Neural cell (in vitro differentiated cells): ENCODE measurements around the gene ADISSP. TPM values are rescaled to one million over a fixed set of nuclear protein-coding genes. Genes with fewer than 3 reads are reported as not detected.
"Not testable (repeated sequence)": the region's sequence is repeated elsewhere in the genome, so short reads cannot be mapped to it uniquely, and the experiment has no call there.

Experiments used
- H2AFZ ChIP-seq: fragments of 200-600, 300-800 bp; sonication (generic), shearing (Covaris generic); 2 replicates; pipeline ENCODE4 v1.6.0; 2014; ENCODE audit warnings: low read depth, mild to moderate bottlenecking, antibody characterized with exemption, low read length, moderate library complexity
- H3F3A ChIP-seq: fragments of 200-600 bp; shearing (Covaris generic); 2 replicates; pipeline ENCODE4 v1.6.1; 2016; ENCODE audit warnings: mild to moderate bottlenecking, moderate library complexity, mixed read lengths, antibody characterized with exemption, low read length; ENCODE audit not compliant: insufficient read depth, poor library complexity, severe bottlenecking
- H3K27ac ChIP-seq: fragments of 200-600, 300-800 bp; sonication (generic), shearing (Covaris generic); 2 replicates; pipeline ENCODE4 v1.5.1; 2014; ENCODE audit warnings: mild to moderate bottlenecking, low read length, moderate library complexity
- H3K27me3 ChIP-seq: fragments of 300-800, 200-600 bp; sonication (generic), shearing (Covaris generic); 2 replicates; pipeline ENCODE4 v1.6.0; 2014; ENCODE audit warnings: mild to moderate bottlenecking, low read depth, low read length, moderate library complexity; ENCODE audit not compliant: insufficient read depth
- H3K36me3 ChIP-seq: fragments of 300-800, 200-600 bp; sonication (generic), shearing (Covaris generic); 2 replicates; pipeline ENCODE4 v1.5.1; 2014; ENCODE audit warnings: mild to moderate bottlenecking, antibody characterized with exemption, low read length, moderate library complexity; ENCODE audit not compliant: insufficient read depth
- H3K4me2 ChIP-seq: fragments of 300-800, 200-600 bp; sonication (generic), shearing (Covaris generic); 2 replicates; pipeline ENCODE4 v1.6.0; 2014; ENCODE audit warnings: mild to moderate bottlenecking, low read length
- H3K4me3 ChIP-seq: fragments of 300-800, 200-600 bp; sonication (generic), shearing (Covaris generic); 2 replicates; pipeline ENCODE4 v1.5.1; 2014; ENCODE audit warnings: mild to moderate bottlenecking, low read length, moderate library complexity
- H3K79me2 ChIP-seq: fragments of 200-600 bp; shearing (Covaris generic); replicated peaks from 2 replicates; pipeline ENCODE4 v1.6.0; 2014; ENCODE audit warnings: mild to moderate bottlenecking, low read length, moderate library complexity; ENCODE audit not compliant: insufficient read depth
- H3K9ac ChIP-seq: fragments of 300-800, 200-600 bp; sonication (generic), shearing (Covaris generic); 2 replicates; pipeline ENCODE4 v1.6.1; 2016; ENCODE audit warnings: mild to moderate bottlenecking, low read length, mixed read lengths
- H3K9me2 ChIP-seq: fragments of 200-600 bp; shearing (Covaris generic); 2 replicates; pipeline ENCODE4 v1.6.1; 2016; ENCODE audit warnings: mild to moderate bottlenecking, low read length, mixed read lengths; ENCODE audit not compliant: insufficient read depth
- H3K9me3 ChIP-seq: fragments of 200-600, 300-800 bp; sonication (generic), shearing (Covaris generic); 2 replicates; pipeline ENCODE4 v1.6.1; 2016; ENCODE audit warnings: mild to moderate bottlenecking, mixed run types, low read length, moderate library complexity, mixed read lengths
- H4K20me1 ChIP-seq: fragments of 200-600 bp; shearing (Covaris generic); 2 replicates; pipeline ENCODE4 v1.6.1; 2016; ENCODE audit warnings: mild to moderate bottlenecking, mixed run types; ENCODE audit not compliant: insufficient read depth
- EP300 ChIP-seq: fragments of 450-650 bp; conservative IDR thresholded peaks from 2 replicates; pipeline ENCODE4 v1.6.1; 2014; ENCODE audit warnings: antibody characterized with exemption, mild to moderate bottlenecking, moderate library complexity; ENCODE audit not compliant: poor library complexity, severe bottlenecking
- EZH2 ChIP-seq: fragments of 200-600, 300-800 bp; shearing (Covaris generic), sonication (generic); IDR thresholded peaks from 2 replicates; pipeline ENCODE4 v1.6.1; 2014; ENCODE audit warnings: antibody characterized with exemption, low read length, borderline replicate concordance, mild to moderate bottlenecking; ENCODE audit not compliant: insufficient read depth, poor library complexity, severe bottlenecking
- MXI1 ChIP-seq: fragments of 450-650 bp; conservative IDR thresholded peaks from 2 replicates; pipeline ENCODE4 v1.6.1; 2014; ENCODE audit warnings: antibody characterized with exemption, mild to moderate bottlenecking; ENCODE audit not compliant: poor library complexity, severe bottlenecking
- POLR2AphosphoS5 ChIP-seq: IDR thresholded peaks from 2 replicates; pipeline ENCODE4 v1.6.1; 2012
- SMC3 ChIP-seq: fragments of 450-650 bp; conservative IDR thresholded peaks from 2 replicates; pipeline ENCODE4 v1.6.1; 2014; ENCODE audit warnings: antibody characterized with exemption, mild to moderate bottlenecking, moderate library complexity; ENCODE audit not compliant: poor library complexity
- TAF1 ChIP-seq: IDR thresholded peaks from 2 replicates; pipeline ENCODE4 v1.6.1; 2012; ENCODE audit warnings: low read depth
- polyA plus RNA-seq: library from polyadenylated mRNA; depleted of rRNA; stranded (reverse); fragments of >200 nt; gene quantifications from 2 replicates; pipeline ENCODE4 v1.2.3, GENCODE V29; 2014
- TF ChIP-seq, protein P1 (sequence below): IDR thresholded peaks from 2 replicates; pipeline ENCODE4 v1.6.1; 2012; ENCODE audit warnings: borderline replicate concordance
- TF ChIP-seq, protein P2 (sequence below): fragments of 450-650 bp; IDR thresholded peaks from 2 replicates; pipeline ENCODE4 v1.5.1; 2014; ENCODE audit warnings: antibody characterized with exemption, mild to moderate bottlenecking, moderate library complexity; ENCODE audit not compliant: poor library complexity, severe bottlenecking

The ADISSP gene
- polyA plus RNA-seq, 1 donor from 2014 or later, result 39.8 TPM

DNA sequence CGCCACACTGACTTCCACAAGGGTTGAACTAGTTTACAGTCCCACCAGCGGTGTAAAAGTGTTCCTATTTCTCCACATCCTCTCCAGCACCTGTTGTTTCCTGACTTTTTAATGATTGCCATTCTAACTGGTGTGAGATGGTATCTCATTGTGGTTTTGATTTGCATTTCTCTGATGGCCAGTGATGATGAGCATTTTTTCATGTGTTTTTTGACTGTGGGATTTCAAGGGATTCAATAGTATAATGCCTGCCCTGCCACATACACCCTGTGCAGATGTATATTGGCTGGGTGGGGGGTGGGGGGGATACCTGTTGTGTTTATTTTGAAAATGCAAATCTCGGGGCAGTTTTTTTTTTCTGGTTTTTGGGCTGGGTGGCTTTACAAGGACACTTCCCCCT, 26.6 kb upstream of the ADISSP start:
- H3K9me3 ChIP-seq, H3K9ac ChIP-seq, H2AFZ ChIP-seq, H3K27ac ChIP-seq, H3K36me3 ChIP-seq, H4K20me1 ChIP-seq, H3K9me2 ChIP-seq, H3K4me2 ChIP-seq, H3K79me2 ChIP-seq, H3K4me3 ChIP-seq, H3K27me3 ChIP-seq, H3F3A ChIP-seq: not testable (repeated sequence)

DNA sequence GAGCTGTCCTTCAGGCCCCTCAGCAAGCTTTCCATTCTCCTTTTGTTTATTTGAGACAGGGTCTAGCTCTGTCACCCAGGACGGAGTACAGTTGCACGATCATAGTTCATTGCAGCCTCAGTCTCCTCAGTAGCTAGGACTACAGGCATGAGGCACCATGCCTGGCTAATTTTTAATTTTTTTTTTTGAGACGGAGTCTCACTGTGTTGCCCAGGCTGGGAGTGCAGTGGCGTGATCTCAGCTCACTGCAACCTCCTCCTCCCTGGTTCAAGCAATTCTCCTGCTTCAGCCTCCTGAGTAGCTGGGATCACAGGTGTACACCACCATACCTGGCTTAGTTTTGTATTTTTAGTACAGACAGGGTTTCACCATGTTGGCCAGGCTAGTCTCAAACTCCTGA, 21.6 kb upstream of the ADISSP start:
- not testable (repeated sequence) for H3K4me3 ChIP-seq, H3K9me3 ChIP-seq, H3K9ac ChIP-seq, H2AFZ ChIP-seq, H3K9me2 ChIP-seq, H3K36me3 ChIP-seq, H3K27ac ChIP-seq, H4K20me1 ChIP-seq, H3K4me2 ChIP-seq, H3F3A ChIP-seq, H3K79me2 ChIP-seq, H3K27me3 ChIP-seq

DNA sequence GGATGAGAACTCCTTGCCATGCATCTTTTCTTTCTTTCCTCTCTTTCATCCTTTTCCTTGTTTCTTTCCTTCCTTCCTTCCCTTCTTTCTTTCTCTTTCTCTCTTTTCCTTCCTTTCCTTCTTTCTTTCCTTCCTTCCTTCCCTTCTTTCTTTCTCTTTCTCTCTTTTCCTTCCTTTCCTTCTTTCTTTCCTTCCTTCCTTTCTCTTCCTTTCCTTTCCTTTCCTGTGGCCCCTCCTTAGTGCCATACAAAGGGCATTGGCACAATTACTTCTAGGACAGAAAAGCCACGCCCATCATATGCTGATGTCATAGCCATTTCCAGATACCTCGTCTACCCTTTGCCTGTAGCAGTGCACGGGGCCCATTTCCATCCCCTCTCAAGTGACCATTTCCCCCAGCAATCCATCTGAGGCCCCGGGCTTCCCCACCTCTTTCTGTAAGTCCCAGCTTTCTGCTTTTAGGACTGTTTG, 21.2 kb upstream of the ADISSP start:
- H3F3A ChIP-seq, result no peaks in the 10 kb centered on the region
- H3K27ac ChIP-seq, result no peak overlapping the region
- TF ChIP-seq, protein P1, sequence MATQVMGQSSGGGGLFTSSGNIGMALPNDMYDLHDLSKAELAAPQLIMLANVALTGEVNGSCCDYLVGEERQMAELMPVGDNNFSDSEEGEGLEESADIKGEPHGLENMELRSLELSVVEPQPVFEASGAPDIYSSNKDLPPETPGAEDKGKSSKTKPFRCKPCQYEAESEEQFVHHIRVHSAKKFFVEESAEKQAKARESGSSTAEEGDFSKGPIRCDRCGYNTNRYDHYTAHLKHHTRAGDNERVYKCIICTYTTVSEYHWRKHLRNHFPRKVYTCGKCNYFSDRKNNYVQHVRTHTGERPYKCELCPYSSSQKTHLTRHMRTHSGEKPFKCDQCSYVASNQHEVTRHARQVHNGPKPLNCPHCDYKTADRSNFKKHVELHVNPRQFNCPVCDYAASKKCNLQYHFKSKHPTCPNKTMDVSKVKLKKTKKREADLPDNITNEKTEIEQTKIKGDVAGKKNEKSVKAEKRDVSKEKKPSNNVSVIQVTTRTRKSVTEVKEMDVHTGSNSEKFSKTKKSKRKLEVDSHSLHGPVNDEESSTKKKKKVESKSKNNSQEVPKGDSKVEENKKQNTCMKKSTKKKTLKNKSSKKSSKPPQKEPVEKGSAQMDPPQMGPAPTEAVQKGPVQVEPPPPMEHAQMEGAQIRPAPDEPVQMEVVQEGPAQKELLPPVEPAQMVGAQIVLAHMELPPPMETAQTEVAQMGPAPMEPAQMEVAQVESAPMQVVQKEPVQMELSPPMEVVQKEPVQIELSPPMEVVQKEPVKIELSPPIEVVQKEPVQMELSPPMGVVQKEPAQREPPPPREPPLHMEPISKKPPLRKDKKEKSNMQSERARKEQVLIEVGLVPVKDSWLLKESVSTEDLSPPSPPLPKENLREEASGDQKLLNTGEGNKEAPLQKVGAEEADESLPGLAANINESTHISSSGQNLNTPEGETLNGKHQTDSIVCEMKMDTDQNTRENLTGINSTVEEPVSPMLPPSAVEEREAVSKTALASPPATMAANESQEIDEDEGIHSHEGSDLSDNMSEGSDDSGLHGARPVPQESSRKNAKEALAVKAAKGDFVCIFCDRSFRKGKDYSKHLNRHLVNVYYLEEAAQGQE, result no peak
- no peak for TF ChIP-seq EP300
- no peak for TF ChIP-seq MXI1
- no peak for TF ChIP-seq EZH2
- no peak for TF ChIP-seq TAF1
- no peak for TF ChIP-seq POLR2AphosphoS5
- TF ChIP-seq SMC3, result no peak
- TF ChIP-seq, protein P2, sequence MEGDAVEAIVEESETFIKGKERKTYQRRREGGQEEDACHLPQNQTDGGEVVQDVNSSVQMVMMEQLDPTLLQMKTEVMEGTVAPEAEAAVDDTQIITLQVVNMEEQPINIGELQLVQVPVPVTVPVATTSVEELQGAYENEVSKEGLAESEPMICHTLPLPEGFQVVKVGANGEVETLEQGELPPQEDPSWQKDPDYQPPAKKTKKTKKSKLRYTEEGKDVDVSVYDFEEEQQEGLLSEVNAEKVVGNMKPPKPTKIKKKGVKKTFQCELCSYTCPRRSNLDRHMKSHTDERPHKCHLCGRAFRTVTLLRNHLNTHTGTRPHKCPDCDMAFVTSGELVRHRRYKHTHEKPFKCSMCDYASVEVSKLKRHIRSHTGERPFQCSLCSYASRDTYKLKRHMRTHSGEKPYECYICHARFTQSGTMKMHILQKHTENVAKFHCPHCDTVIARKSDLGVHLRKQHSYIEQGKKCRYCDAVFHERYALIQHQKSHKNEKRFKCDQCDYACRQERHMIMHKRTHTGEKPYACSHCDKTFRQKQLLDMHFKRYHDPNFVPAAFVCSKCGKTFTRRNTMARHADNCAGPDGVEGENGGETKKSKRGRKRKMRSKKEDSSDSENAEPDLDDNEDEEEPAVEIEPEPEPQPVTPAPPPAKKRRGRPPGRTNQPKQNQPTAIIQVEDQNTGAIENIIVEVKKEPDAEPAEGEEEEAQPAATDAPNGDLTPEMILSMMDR, result no peak
- H3K4me2 ChIP-seq, result no peak overlapping the region
- H3K9me3 ChIP-seq, result no peaks in the 10 kb centered on the region
- H3K36me3 ChIP-seq, result no peaks in the 10 kb centered on the region
- no peaks in the 10 kb centered on the region for H3K9me2 ChIP-seq
- H4K20me1 ChIP-seq, result no peaks in the 10 kb centered on the region
- no peaks in the 10 kb centered on the region for H3K27me3 ChIP-seq
- no peak overlapping the region for H3K4me3 ChIP-seq
- peaks cover 10% of the 10 kb centered on the region for H3K79me2 ChIP-seq
- H2AFZ ChIP-seq, result no peak overlapping the region
- H3K9ac ChIP-seq, result no peak overlapping the region
